Medulla oblongata (tissue), 1 donor: ENCODE results near the gene TXLNA.
A peak's percentile ranks its signal among the peaks of the same experiment; 100 is the strongest.

Experiments used
- DNase-seq: peaks from one replicate; pipeline ENCODE4 v3.0.0-alpha.2; 2015; ENCODE audit errors: extremely low spot score

The TXLNA gene

GRCh38 chr1:32208891-32209328 is 29.4 kb downstream of the TXLNA start, which contains the start of gene DCDC2B:
Gene DCDC2B, plus strand, starts transcription at chr1:32209089. Its CDS starts 5 bp downstream, at chr1:32209094.
- DNase-seq = no peak

- DNase-seq = peak; percentile 82
Observed at GRCh38 chr1:32215629-32216480, 36.4 kb downstream of the TXLNA start.

DNA sequence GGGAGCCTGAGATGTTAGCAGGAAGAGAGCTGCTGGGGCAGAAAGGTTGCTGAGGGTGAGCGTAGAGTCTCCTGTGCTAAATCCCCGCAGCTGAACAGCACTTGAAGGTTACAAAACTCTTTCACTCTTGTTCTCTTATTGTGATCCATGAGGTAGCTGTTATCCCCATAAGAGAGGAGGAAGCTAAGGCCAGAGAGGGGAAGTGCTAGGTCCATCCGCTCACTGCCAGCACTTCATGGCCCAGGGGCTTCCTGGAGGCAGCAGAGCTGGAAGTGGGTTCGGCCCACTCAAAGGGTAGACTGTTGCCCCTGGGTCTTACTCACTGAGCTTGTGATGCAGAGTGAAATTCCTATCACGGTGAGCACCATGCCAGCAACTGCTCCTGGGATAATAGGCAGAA is 37.1 kb downstream of the TXLNA start:
- no peak for DNase-seq

DNA sequence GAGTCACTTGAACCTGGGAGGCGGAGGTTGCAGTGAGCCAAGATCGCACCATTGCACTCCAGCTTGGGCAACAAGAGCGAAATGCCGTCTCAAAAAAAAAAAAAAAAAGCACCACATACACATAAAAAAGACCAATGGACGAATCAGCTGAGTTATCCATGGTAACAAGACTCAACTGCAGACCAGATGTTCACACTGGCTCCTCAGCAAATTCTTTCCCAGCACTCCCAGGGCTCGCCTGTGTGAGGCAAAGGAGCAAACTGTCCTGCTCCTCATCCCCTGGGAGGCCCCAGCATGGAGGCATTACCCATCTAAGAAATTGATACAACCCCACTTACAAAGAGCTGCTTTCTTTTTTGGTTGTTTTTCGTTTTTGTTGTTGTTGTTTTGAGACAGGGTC is 39.5 kb downstream of the TXLNA start:
- no peak for DNase-seq

DNA sequence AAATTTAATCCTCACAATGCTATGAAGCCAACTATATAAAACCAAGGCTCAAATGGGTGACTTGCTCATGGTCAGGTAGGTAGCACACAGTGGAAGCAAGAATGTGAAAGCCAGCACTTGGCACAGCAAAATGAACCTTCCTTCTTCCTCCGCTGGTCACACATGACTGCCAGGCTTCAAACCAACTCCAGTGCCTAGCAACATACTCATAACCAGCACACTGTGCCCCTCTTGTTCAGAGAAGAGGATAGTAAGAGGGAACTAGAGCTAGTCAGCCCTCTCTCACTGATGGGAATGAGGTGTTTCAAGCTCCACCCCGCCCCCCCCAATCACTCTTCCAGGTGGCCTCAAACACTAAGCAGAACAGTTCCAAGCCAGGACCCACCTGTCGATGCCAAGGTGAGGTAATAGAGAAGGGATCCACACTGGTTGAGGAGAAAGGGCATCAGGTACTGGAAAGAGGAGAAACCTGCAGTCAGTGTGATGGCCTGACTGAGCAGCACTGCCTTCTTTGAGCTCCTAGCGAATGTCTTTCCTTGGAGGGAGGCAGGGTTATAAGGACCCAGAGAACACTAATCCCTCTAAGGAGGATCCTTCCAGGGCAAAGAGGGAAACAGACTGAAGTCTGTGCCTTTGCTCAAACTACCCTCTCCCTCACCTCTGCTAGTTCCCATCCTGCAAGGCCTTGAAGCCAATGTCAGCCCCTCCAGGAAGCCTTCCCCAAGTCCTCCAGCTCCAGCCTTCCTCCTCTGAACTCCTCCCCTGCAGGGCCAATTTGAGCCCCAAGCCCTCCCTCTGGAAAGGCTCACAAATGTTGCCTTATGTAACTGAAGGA is 41.5 kb downstream of the TXLNA start:
- no peak for DNase-seq

- DNase-seq = no peak
Observed at GRCh38 chr1:32221581-32221979, 42.1 kb downstream of the TXLNA start.

GRCh38 chr1:32221980-32222755 is 42.7 kb downstream of the TXLNA start, which contains the start of the genes EIF3I and TMEM234:
Gene EIF3I, plus strand, starts transcription at chr1:32222407. Its CDS starts 35 bp downstream, at chr1:32222442.
Gene TMEM234, minus strand, starts transcription at chr1:32222353. Its CDS starts 31 bp downstream, at chr1:32222322.
- peak; percentile 96 for DNase-seq

- no peak for DNase-seq
Observed at GRCh38 chr1:32223683-32224082, 44.2 kb downstream of the TXLNA start.

GRCh38 chr1:32224285-32224684 is 44.8 kb downstream of the TXLNA start:
- no peak for DNase-seq

GRCh38 chr1:32228771-32229170 is 49.3 kb downstream of the TXLNA start:
- no peak for DNase-seq

DNA sequence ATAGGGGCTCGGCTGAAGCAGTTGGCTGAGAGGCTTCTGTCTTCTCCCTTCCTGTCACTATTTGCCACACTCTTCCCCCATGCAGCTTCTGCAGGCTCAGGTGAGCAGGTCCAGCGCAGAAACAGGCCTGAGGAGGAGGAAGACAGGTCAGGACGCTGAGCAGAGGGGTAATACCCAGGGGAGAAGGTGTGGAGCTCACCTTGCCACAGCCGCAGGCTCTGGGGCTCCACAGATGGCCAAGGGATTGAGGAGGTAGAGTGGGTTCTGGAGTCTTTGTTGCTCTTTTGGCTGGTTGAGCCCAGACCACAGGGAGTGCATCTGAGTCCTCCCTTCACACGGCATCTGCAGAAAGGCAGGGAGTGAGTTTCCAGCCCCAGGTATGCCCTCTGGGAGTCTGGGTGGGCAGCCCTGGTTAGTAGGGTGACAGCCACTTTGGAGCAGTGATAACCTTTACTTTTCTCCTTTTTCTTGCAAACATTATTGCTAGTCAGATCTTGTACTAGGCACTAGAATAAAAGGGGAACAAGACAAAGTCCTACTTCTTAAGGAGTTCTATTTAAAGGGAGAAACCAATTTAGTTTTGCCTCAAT is 52.5 kb downstream of the TXLNA start:
- DNase-seq = no peak

GRCh38 chr1:32232558-32233304 is 53.3 kb downstream of the TXLNA start:
- no peak for DNase-seq

GRCh38 chr1:32234792-32235191 is 55.3 kb downstream of the TXLNA start:
- DNase-seq = no peak

- DNase-seq = no peak
Observed at GRCh38 chr1:32239337-32239736, 59.9 kb downstream of the TXLNA start.

DNA sequence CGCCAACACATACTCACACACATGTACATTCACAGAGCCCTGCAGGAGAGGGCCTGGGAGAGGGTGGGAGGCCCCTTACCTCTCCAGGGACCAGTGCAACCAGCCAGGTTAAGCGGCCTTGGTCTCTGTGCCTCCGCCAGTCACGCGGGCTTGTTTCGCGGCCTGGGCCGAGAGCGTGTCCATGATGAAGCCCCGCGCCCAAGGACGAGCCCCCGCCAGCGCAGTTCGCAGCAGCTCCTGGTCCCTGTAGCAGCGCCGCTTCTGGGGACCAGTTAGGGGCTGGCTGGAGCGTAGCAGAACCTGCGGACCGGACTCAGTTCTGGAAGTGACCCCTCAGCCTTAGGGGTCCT is 60.3 kb downstream of the TXLNA start:
- no peak for DNase-seq

GRCh38 chr1:32240140-32240951 is 60.9 kb downstream of the TXLNA start:
- DNase-seq = peak; percentile 53

- DNase-seq = peak; percentile 45
Observed at GRCh38 chr1:32241001-32241763, 61.7 kb downstream of the TXLNA start.

DNA sequence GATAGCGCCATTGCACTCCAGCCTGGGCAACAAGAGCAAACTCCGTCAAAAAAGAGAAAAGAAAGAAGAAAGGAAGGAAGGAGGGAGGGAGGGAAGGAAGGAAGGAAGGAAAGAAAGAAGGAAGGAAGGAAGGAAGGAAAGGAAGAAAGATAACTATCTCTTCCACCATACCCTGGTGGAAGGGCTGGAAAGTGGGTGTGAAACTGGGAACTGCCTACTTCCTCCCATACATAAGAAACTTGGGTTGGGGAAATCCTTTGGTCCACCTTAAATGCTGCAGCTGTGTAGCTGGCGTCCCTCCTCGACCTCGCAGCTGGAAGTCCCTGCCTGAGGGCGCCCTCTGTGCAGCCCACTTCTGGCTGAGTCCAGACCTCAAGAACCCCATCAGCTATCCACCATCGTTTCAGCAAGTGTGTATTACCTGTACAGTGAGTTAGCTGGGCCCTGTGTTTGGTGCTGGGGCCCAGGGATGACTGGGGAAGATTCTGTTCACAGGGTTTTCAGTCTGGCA is 62.9 kb downstream of the TXLNA start:
- peak; percentile 70 for DNase-seq

DNA sequence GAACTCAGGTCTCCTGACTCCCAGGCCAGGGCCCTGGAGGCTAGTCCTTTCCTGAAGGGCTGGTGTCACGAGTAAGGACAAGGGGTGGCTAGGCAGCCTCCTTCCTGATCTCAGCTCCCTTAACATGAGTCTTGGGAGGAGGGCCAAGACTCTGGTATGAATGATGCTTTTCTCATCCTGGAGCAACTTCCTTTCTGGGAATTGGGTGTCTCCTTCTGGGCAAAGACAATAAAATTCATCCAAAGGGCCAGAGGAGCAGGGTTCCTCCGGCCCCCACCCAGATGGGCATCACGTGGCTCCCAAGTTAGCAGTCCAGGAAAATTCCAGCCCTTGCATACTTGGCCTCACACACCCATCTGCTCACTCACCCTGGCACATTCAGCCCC is 67.4 kb downstream of the TXLNA start, which contains the start of gene FAM167B:
Gene FAM167B (plus strand): TSS at position 335 of the 386 bp plus-strand sequence. CDS start 200 bp downstream, outside the sequence.
- no peak for DNase-seq
